OCI-LY1 (cell line): Measurements from ENCODE around the gene PHF19.

Source experiments
- H2AFZ ChIP-seq: fragments of 200-600 bp; sonication (generic), shearing (Covaris generic); 2 replicates; pipeline ENCODE4 v1.6.0; 2014; ENCODE audit warnings: antibody characterized with exemption, mild to moderate bottlenecking, low read length
- H3F3A ChIP-seq: fragments of 200-600 bp; sonication (generic), shearing (Covaris generic); 2 replicates; pipeline ENCODE4 v1.6.0; 2014; ENCODE audit warnings: mild to moderate bottlenecking, antibody characterized with exemption, low read length, moderate library complexity; ENCODE audit not compliant: insufficient read depth
- H3K27ac ChIP-seq: fragments of 200-600 bp; sonication (generic); 2 replicates; pipeline ENCODE4 v1.5.1; 2014; ENCODE audit warnings: low read length, mixed run types, mild to moderate bottlenecking, low read depth; ENCODE audit not compliant: poor library complexity, severe bottlenecking
- H3K27me3 ChIP-seq: fragments of 200-600 bp; sonication (generic); 2 replicates; pipeline ENCODE4 v1.6.0; 2014; ENCODE audit warnings: antibody characterized with exemption, mild to moderate bottlenecking, low read length, moderate library complexity; ENCODE audit not compliant: insufficient read depth
- H3K36me3 ChIP-seq: fragments of 200-600 bp; sonication (generic); 2 replicates; pipeline ENCODE4 v1.6.1; 2014; ENCODE audit warnings: mild to moderate bottlenecking, antibody characterized with exemption, low read length, moderate library complexity, mixed read lengths; ENCODE audit not compliant: insufficient read depth
- H3K4me1 ChIP-seq: fragments of 200-600 bp; sonication (generic); 2 replicates; pipeline ENCODE4 v1.5.1; 2014; ENCODE audit warnings: mild to moderate bottlenecking, low read length, moderate library complexity; ENCODE audit not compliant: insufficient read depth, severe bottlenecking
- H3K4me2 ChIP-seq: fragments of 200-600 bp; sonication (generic), shearing (Covaris generic); 2 replicates; pipeline ENCODE4 v1.6.1; 2014; ENCODE audit warnings: low read length
- H3K4me3 ChIP-seq: fragments of 200-600 bp; sonication (generic); 2 replicates; pipeline ENCODE4 v1.5.1; 2014; ENCODE audit warnings: low read length, low read depth, mild to moderate bottlenecking, mixed read lengths; ENCODE audit not compliant: poor library complexity, severe bottlenecking
- H3K79me2 ChIP-seq: fragments of 200-600 bp; shearing (Covaris generic); 2 replicates; pipeline ENCODE4 v1.6.1; 2016; ENCODE audit warnings: mixed run types, low read length, mixed read lengths; ENCODE audit not compliant: insufficient read depth
- H3K9ac ChIP-seq: fragments of 200-600 bp; sonication (generic), shearing (Covaris generic); 2 replicates; pipeline ENCODE4 v1.6.1; 2014; ENCODE audit warnings: mild to moderate bottlenecking, low read length, mixed read lengths
- H3K9me2 ChIP-seq: fragments of 200-600 bp; sonication (generic), shearing (Covaris generic); 2 replicates; pipeline ENCODE4 v1.6.1; 2014; ENCODE audit warnings: low read depth, mild to moderate bottlenecking, low read length, mixed read lengths
- H3K9me3 ChIP-seq: fragments of 200-600 bp; shearing (Covaris generic); 2 replicates; pipeline ENCODE4 v1.6.1; 2014; ENCODE audit warnings: low read length, mixed read lengths
- H4K20me1 ChIP-seq: fragments of 200-600 bp; sonication (generic), shearing (Covaris generic); 2 replicates; pipeline ENCODE4 v1.6.0; 2016; ENCODE audit warnings: mild to moderate bottlenecking, low read length; ENCODE audit not compliant: insufficient read depth
- EZH2 ChIP-seq: fragments of 200-600 bp; sonication (generic), shearing (Covaris generic); IDR thresholded peaks from 2 replicates; pipeline ENCODE4 v1.8.0; 2017; ENCODE audit warnings: borderline replicate concordance, mixed run types, mild to moderate bottlenecking, antibody characterized with exemption, low read length, moderate library complexity, mixed read lengths
- TF ChIP-seq, protein P1 (sequence below): fragments of 200-600 bp; sonication (generic), shearing (Covaris generic); IDR thresholded peaks from 2 replicates; pipeline ENCODE4 v1.5.1; 2017; ENCODE audit warnings: mild to moderate bottlenecking, antibody characterized with exemption, low read length, moderate library complexity, mixed read lengths

Gene PHF19

DNA sequence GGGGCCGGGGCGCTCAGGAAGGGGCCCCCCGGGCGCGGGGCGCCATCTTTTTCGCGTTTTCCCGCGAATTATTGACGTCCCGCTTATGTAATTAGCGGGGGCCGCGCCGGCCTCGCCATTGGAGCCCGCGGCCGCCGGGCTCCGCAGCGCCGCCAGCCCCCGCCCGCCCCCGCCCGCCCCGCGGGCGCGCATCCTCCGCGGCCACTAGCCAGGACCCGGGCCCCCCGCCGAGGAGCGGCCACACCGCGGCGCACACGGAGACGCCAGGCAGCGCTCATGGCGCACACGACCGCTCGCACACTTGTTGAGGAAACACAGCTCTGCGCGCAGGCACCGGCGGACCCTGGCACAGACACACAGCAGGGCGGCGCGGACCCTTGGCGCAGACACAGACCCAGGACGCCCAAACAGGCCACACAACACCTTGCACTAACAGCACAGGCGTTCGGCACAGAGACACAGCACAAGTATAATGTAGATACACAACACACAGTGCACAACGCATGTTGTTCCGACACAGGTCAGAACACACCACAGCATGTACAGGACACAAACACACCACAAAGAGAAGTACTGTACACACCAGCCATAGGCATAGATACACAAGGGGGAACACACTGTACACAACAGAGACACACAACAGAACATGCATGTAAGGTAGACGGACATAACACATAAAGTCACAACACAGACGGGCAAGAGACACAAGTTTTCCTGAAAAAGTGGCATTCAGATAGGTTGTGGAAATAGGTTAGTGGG lies 467 bp upstream of the PHF19 start:
- Histone ChIP-seq H3K4me1 (peaks cover 44% of the 10 kb centered on the region), H3K9ac (peak overlapping the region; percentile 100), H3K27me3 (no peaks in the 10 kb centered on the region), H3K4me3 (peak overlapping the region; percentile 94), H3K9me2 (no peaks in the 10 kb centered on the region), H2AFZ (no peak overlapping the region), H3K36me3 (peaks cover 25% of the 10 kb centered on the region; the same call in 1 of the 2 replicates), H3K4me2 (peak overlapping the region; percentile 100), H3K9me3 (no peaks in the 10 kb centered on the region), H3F3A (peaks cover 6% of the 10 kb centered on the region; the same call in 1 of the 2 replicates), H3K27ac (peak overlapping the region; percentile 97), H3K79me2 (no peaks in the 10 kb centered on the region), H4K20me1 (no peaks in the 10 kb centered on the region)
- TF ChIP-seq, protein P1, sequence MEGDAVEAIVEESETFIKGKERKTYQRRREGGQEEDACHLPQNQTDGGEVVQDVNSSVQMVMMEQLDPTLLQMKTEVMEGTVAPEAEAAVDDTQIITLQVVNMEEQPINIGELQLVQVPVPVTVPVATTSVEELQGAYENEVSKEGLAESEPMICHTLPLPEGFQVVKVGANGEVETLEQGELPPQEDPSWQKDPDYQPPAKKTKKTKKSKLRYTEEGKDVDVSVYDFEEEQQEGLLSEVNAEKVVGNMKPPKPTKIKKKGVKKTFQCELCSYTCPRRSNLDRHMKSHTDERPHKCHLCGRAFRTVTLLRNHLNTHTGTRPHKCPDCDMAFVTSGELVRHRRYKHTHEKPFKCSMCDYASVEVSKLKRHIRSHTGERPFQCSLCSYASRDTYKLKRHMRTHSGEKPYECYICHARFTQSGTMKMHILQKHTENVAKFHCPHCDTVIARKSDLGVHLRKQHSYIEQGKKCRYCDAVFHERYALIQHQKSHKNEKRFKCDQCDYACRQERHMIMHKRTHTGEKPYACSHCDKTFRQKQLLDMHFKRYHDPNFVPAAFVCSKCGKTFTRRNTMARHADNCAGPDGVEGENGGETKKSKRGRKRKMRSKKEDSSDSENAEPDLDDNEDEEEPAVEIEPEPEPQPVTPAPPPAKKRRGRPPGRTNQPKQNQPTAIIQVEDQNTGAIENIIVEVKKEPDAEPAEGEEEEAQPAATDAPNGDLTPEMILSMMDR: no peak; the same call in 1 of the 2 replicates

DNA sequence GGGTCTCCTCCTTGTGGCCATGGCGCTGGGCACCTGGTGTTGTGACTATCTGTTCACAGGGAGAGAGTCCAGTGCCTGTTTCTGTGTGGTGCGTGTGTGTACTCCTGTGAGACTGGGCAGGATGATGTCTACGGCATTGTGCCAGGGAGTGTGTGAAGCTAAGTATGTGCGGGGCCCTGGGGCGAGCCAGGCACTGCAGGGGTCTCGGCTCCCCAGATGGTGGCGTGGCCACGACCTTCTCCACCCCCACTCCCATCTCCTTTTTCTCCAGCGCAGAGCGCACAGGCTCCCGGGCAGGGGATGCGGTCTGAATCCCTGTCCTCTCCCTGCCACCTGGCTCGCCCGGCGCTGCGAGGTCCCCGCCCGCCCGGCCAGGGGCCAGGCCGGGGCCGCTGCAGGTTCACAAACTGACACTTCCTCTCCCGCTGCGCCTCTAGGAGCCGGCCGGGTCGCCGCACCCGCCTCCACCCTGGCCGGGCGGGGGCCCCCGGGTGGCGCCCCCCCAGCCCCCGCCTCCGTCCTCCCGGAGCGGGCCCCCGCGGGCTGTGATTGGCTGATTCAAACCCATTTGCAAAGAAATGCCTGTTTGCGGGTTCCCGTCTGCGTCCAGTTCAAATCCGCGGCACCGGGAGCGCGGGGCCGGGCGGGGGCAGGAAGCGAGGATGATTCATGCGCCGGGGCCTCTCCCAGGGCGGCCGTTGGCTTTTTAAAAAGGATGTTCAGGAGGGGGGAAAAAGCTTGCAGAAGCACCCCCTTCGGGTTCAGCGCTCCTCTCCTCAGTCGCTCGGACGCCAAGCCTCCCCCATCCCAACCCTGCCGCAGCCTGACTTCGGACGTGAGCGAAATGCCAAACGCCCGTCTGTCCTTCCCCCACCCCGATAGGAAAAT lies 790 bp downstream of the PHF19 start:
- H4K20me1 ChIP-seq: no peaks in the 10 kb centered on the region
- H3K9ac ChIP-seq: peak overlapping the region; percentile 99
- H3K27me3 ChIP-seq: no peaks in the 10 kb centered on the region
- H3K4me1 ChIP-seq: peaks cover 40% of the 10 kb centered on the region
- peak overlapping the region; percentile 97 for H3K27ac ChIP-seq
- H3K9me3 ChIP-seq: no peaks in the 10 kb centered on the region
- peak overlapping the region; percentile 82 for H3K4me3 ChIP-seq
- TF ChIP-seq, protein P1: no peak; the same call in 1 of the 2 replicates
- TF ChIP-seq EZH2: no peak
- H3K36me3 ChIP-seq: peaks cover 35% of the 10 kb centered on the region; the same call in 1 of the 2 replicates
- peaks cover 6% of the 10 kb centered on the region; the same call in 1 of the 2 replicates for H3F3A ChIP-seq
- H3K9me2 ChIP-seq: no peaks in the 10 kb centered on the region
- no peak overlapping the region for H2AFZ ChIP-seq
- H3K4me2 ChIP-seq: peak overlapping the region; percentile 77
- H3K79me2 ChIP-seq: no peaks in the 10 kb centered on the region

DNA sequence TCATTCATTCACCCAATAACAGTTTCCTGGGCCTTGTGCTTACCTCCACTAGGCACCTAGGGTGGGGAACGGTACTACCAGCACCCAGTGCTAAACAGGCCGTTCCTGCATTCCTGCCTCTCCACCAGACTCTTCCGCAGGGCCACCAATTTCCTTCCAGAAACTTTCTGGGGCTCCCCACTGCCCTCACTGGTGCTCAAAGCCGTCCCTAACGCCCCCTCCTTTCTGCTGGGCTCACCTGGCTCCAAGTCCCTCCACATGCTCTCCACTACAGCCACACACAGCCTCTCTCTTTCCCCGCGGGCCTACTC lies 1.4 kb downstream of the PHF19 start:
- no peak overlapping the region for H2AFZ ChIP-seq
- H3K4me1 ChIP-seq: peaks cover 40% of the 10 kb centered on the region
- no peaks in the 10 kb centered on the region for H3K9me2 ChIP-seq
- no peaks in the 10 kb centered on the region for H3K79me2 ChIP-seq
- H3K27me3 ChIP-seq: no peaks in the 10 kb centered on the region
- H3K27ac ChIP-seq: peak overlapping the region; percentile 97
- peak overlapping the region; percentile 82 for H3K4me3 ChIP-seq
- H3K36me3 ChIP-seq: peaks cover 41% of the 10 kb centered on the region; the same call in 1 of the 2 replicates
- no peaks in the 10 kb centered on the region for H4K20me1 ChIP-seq
- H3K9ac ChIP-seq: peak overlapping the region; percentile 99
- peak overlapping the region; percentile 77 for H3K4me2 ChIP-seq
- no peaks in the 10 kb centered on the region for H3K9me3 ChIP-seq
- TF ChIP-seq, protein P1: no peak
- no peak for TF ChIP-seq EZH2
- peaks cover 6% of the 10 kb centered on the region; the same call in 1 of the 2 replicates for H3F3A ChIP-seq
